ENCODE data around the gene FBLN1. TPM values are rescaled to one million over a fixed set of nuclear protein-coding genes. Genes with fewer than 3 reads are reported as not detected.

The FBLN1 gene
- total and polyA plus RNA-seq, 2 of the 8 experiments (the other 6 are each of a cell fraction or from before 2014, with no cell fraction given): 159 to 168 TPM

DNA sequence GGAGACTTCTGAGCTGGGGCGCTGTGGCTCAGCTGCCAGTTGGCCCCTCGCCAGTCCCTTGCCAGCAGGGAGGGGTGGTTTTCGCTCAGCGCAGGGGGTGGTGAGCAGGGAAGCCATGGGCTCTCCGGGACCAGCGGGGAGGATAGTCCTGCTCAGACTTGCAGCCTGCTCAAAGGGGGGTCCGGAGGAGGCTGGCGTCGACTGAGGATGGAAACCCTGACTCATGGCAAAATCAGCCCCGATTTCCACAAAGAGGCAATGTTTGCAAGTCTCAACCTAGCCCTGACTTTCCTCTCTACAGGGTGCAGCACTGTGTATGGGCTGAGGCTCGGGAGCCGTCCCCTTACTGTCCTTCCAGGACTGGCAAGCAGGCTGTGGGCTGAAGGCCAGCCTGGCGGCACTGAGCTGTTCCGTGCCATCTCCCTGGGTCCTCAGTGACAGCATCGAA lies 35.1 kb downstream of the FBLN1 start:
- H3K27me3 ChIP-seq (replicated peaks in 1 of 4; ENCODE audit: control insufficient read depth in 3 of 4, extremely low read depth in 1 of 4, insufficient read depth in 3 of 4, low read length in 3 of 4): no peaks in the 10 kb centered on the region; a peak in 1 of 7 replicates
- no peak overlapping the region for H3K4me2 ChIP-seq (ENCODE audit: insufficient read depth in 1 of 2, low read depth in 2 of 2, low read length in 2 of 2)
- H3K79me1 ChIP-seq (ENCODE audit: low read depth, low read length): no peaks in the 10 kb centered on the region
- H3K18ac ChIP-seq (ENCODE audit: extremely low read depth, low read length): no peak overlapping the region
- H3K4me3 ChIP-seq (ENCODE audit: extremely low read depth in 1 of 4, insufficient read depth in 2 of 4, low read depth in 3 of 4, low read length in 4 of 4): no peak overlapping the region
- CTCF ChIA-PET (ENCODE audit: partially characterized antibody): interaction anchor here (0.9 to 2.5 kb wide), 5 partner anchors 9 to 86 kb away, joined by 3 to 12 read pairs (median 3); no protein-coding TSS in a partner anchor
- H3K4me1 ChIP-seq (replicated peaks in 1 of 4; ENCODE audit: control insufficient read depth in 3 of 4, insufficient read depth in 4 of 4, low read length in 3 of 4): no peaks in the 10 kb centered on the region
- POLR2A ChIA-PET (ENCODE audit: partially characterized antibody): no interaction called here
- no peak overlapping the region for H2AFZ ChIP-seq (ENCODE audit: low read length)
- H2BK20ac ChIP-seq (ENCODE audit: low read length): no peak overlapping the region
- peaks cover 2 to 11% of the 10 kb centered on the region in 2 experiments for H4K20me1 ChIP-seq (replicated peaks in 1 of 2; ENCODE audit: control insufficient read depth in 1 of 2, insufficient read depth in 2 of 2, low read length in 2 of 2)
- no peak overlapping the region for H2AK5ac ChIP-seq (ENCODE audit: low read depth, low read length)
- H4K91ac ChIP-seq (replicated peaks; ENCODE audit: insufficient read length, low read length): no peak overlapping the region
- no peaks in the 10 kb centered on the region for H3K23me2 ChIP-seq (ENCODE audit: low read depth, low read length)
- WGBS, 2 experiments (ENCODE audit: extremely low coverage in 1 of 2, insufficient coverage in 1 of 2, insufficient read length in 1 of 2, insufficient replicate concordance in 2 of 2, low coverage in 1 of 2, low lambda C conversion rate in 2 of 2, missing lambda C conversion rate in 1 of 2): 88% methylated on average over 15 of the region's 15 CpGs; no CpG with 5 or more reads in 1 of the 2 experiments
- no peak overlapping the region for H3K27ac ChIP-seq (ENCODE audit: low read depth, low read length)
- H3K9me3 ChIP-seq (ENCODE audit: insufficient read depth in 2 of 2, low read depth in 1 of 2, low read length in 1 of 2): no peaks in the 10 kb centered on the region
- no peak overlapping the region for H4K5ac ChIP-seq (ENCODE audit: insufficient read length, low read depth, low read length)
- no peak overlapping the region for H3K14ac ChIP-seq (ENCODE audit: insufficient read length)
- peak overlapping the region; percentile 28 for H3K4ac ChIP-seq (replicated peaks; ENCODE audit: insufficient read length, low read depth, low read length)
- no peak overlapping the region for H2BK15ac ChIP-seq (ENCODE audit: low read length)
- no peak overlapping the region for H4K8ac ChIP-seq (ENCODE audit: extremely low read depth, insufficient read depth, low read length)
- H3K9ac ChIP-seq (replicated peaks in 1 of 4; ENCODE audit: extremely low read depth in 1 of 4, low read depth in 3 of 4, low read length in 3 of 4): no peak overlapping the region
- H3K36me3 ChIP-seq (ENCODE audit: control insufficient read depth in 2 of 4, insufficient read depth in 4 of 4, low read length in 3 of 4): peaks cover 20 to 58% (median 38%) of the 10 kb centered on the region in 4 experiments
- H3K23ac ChIP-seq (ENCODE audit: insufficient read length): no peak overlapping the region
- FAIRE-seq (no peak), DNase-seq (ENCODE audit: low read depth in 1 of 2, low spot score in 2 of 2) (no peak)
- TF ChIP-seq SAP30 (IDR thresholded peaks at IDR 0.05; ENCODE audit: insufficient read depth, insufficient replicate concordance, low read length) (no peak), NANOG (IDR thresholded peaks at IDR 0.05; ENCODE audit: insufficient read depth, low read depth, low read length, poor library complexity, severe bottlenecking) (no peak), NRF1 (IDR thresholded peaks at IDR 0.05; ENCODE audit: low read depth, low read length) (no peak), FOSL1 (IDR thresholded peaks at IDR 0.05; ENCODE audit: insufficient read depth, low read depth, low read length) (no peak), CHD1 (IDR thresholded peaks at IDR 0.05; ENCODE audit: low read depth, low read length) (no peak), CEBPB (IDR thresholded peaks at IDR 0.05; ENCODE audit: low read depth, low read length) (no peak), CBX8 (IDR thresholded peaks at IDR 0.05; ENCODE audit: borderline replicate concordance, low read depth, low read length) (no peak), CTBP2 (IDR thresholded peaks at IDR 0.05; ENCODE audit: borderline replicate concordance, insufficient read depth, insufficient read length, low read length) (no peak), SP4 (IDR thresholded peaks at IDR 0.05; ENCODE audit: low read length) (no peak), CHD2 (IDR thresholded peaks at IDR 0.05; ENCODE audit: low read length) (no peak), PHF8 (conservative IDR thresholded peaks at IDR 0.05; ENCODE audit: low read depth, low read length) (no peak)
- no peak overlapping the region for H2BK5ac ChIP-seq (ENCODE audit: low read depth, low read length)
- H2BK120ac ChIP-seq (replicated peaks; ENCODE audit: low read depth, low read length): no peak overlapping the region
- no peak overlapping the region for H3K56ac ChIP-seq (replicated peaks; ENCODE audit: insufficient read length, low read depth, low read length)
- no peaks in the 10 kb centered on the region for H3K79me2 ChIP-seq (ENCODE audit: control insufficient read depth in 1 of 2, insufficient read depth in 2 of 2, low read length in 2 of 2)
- no peak overlapping the region for H2BK12ac ChIP-seq (ENCODE audit: low read depth, low read length)

Measured in H1 (cell line).